SH-SY5Y (cell line): ENCODE data around the gene SPG21.

ENCODE experiments used
- GATA2 ChIP-seq: IDR thresholded peaks from 2 replicates; pipeline ENCODE4 v1.6.1; 2011; ENCODE audit warnings: mild to moderate bottlenecking, low read depth, low read length
- GATA3 ChIP-seq: IDR thresholded peaks from 2 replicates; pipeline ENCODE4 v1.6.1; 2011; ENCODE audit warnings: low read depth, mild to moderate bottlenecking, low read length, moderate library complexity

SPG21 gene

DNA sequence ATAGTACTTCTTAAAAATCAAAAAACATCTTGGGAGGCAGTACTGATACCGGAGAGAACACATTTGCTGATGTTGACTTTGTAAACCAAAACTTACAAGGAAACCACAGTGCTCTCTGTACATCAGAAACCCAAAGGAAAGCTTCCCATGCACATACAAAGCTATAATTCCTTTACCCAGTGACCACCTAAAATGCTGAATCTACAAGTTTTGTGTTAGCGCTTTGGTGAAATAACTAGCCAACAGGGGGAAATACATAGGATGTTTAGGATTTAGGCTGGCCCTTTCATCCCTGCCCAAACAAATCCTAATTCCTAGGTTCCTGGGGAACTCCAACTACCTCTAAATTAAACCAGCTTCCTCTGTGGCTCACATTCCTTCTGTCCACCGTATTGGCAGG is 15.3 kb upstream of the SPG21 start:
- TF ChIP-seq GATA2: no peak
- no peak for TF ChIP-seq GATA3

DNA sequence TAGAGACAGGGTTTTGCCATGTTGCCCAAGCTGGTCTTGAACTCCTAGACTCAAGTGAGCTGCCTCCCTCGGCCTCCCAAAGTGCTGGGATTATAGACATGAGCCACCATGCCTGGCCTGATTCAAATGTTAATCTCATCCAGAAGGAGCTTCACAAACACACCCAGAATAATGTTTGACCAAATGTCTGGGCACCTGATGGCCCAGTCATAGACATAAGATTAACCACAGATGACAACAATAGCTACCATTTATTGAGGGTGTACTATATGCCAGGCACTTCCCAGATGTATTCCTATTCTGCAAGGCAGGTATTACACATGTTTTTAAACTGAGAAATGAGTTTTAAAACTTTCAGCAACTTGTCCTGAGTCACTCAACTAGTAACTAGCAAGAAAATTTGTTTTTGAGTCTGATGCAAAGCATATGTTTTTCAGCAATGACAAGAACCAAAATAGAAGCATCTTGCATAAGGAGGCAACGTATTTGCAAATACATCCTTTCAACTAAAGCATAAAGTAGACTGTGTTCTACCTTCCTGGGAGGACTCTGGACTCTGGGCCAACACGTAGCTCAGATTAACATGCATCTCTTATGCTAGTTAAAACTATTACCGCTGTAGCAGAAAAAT is 8.1 kb upstream of the SPG21 start:
- TF ChIP-seq GATA2 (no peak), GATA3 (no peak)

DNA sequence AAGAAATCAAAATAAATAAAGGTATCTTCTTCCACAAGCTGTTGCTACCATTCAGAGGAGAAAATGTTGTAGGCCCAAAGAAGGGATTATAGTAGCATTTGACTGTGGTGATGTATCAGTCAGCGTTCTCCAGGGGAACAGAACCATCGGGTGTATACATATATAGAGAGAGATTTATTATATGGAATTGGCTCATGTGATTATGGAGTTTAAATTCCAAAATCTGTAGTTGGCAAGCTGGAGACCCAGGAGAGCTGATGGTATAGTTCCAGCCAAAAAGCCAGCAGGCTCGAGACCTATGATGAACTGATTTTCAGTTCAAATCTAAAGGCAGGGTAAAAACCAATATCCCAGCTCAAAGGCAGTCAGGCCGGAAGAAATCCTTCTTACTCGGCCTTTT is 7.4 kb upstream of the SPG21 start:
- TF ChIP-seq GATA2 (no peak), GATA3 (no peak)

DNA sequence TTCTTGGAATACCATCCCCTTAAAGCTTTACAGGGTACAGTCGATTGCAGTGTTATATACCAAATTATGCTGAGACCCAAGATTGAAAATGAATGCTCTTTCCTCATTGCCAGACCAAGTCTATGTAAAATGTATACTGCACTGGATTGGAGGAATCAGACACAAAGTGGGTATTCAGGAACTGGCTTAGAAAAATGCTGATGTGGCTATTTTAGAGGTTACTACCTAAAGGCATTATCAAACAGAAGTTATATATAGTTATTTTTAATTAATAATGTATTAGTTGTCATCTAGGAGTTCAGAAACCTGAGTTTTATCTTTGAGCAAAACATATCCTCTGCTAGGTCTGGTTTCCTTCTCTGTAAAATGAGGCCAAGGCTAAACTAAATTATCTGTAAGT is 3.6 kb upstream of the SPG21 start:
- no peak for TF ChIP-seq GATA3
- TF ChIP-seq GATA2: no peak

DNA sequence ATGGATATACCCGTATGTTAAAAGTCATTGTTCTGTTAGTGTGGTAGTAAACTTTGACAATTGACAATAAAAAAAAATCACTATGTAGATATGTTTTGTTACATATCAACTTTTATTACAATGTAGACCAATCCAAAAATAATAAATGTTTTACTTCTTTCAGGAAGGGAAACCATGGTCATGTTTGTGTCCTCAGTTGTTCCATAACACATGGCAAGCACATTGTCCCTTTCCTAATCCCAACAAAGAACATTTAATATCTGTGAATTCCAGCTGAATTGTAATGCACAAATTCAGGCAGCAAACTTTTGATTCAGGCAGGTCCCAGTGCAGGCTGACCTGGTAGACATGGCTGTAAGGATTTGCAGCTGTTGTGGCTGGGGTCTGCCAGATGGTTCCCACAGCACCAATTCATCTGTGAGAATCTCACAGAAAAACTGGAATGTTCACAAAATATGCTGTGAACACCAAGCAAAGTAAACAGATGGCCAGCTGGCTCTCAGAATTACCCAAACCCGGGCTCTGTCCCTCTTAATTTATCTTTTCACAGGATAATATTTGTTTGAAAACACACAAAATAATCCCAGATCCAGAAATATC is 1.9 kb upstream of the SPG21 start:
- TF ChIP-seq GATA2 (no peak), GATA3 (no peak)

DNA sequence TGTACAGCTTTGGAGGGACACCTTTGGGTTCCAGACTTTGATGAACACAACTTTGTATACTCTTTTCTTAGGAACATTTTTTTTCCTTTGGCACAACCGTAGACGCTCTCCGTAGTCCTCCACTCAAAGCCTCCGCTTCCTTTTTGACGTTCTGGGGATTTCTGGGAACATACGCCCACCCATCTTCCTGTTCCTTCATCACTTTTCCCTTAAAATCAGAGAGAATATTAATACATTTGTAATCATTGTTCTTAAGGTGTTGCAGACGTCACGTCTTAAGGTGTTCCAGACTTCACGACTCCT is 405 bp upstream of the SPG21 start:
- TF ChIP-seq GATA2: no peak
- TF ChIP-seq GATA3: no peak

DNA sequence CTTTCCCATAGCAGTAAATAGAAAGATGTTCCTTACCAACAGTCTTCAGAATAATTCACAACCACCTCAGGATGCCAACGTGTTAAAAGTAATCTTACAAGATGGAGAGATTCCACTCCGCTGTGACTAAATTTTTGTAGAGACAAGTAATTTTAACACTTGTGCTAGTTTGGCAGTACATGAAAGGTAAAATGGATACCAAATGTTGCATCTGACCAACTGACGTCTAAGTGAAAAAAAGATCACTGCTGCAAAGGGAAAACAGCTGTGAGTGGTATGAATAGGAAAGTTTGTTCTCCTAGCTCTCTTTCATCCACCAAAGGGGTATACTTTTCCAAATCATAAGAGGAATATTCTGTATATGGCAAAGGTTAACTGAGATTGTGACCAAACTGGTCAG is 2.6 kb downstream of the SPG21 start:
- TF ChIP-seq GATA3 (no peak), GATA2 (no peak)

DNA sequence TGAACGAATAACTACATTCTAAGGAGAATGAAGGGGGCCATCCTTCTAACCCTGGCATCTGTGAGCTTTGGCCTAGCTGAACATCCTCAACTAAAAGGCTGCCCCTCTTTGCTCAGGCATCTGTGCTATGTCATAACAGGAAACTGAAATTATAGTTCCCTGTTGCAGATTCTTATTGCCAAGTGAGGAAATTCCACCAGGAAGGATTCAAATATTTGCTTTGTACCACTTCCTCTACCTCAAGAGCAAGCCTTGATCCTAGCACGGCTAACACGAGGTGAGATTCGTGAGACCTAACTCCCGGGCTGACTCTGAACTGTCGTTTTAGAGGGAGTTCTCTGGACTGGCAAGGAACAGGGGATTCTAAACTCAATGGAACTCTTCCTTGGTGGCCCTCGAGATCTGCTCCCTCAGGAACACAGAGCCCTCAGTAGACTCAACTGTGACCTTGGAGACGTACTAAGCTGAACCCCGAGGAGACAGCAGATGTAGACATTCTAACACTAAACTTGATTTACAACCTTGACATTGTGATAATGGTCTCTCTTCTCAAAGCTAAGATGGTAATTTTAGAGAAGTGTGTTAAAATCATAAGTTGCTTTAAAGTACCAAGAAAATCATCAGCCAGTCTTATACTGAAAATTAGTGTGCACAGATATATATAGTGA is 4.2 kb downstream of the SPG21 start:
- TF ChIP-seq GATA3: no peak
- TF ChIP-seq GATA2: no peak

DNA sequence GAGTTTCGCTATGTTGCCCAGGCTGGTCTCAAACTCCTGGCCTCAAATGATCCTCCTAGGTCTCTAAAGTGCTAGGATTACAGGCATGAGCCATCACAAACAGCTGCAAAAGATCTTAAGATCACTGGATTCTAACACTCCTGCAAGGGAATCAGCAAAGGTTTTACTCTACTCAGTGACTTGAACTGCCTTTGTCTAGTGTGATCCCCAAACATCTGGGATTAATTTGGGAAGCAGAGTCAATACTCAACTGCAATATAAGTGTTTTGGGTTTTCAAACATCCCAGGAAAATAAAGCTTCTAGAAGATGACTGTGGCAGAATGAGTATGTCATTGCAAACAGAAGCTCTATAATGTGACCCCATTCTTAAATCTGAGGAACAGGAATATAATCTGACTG is 7.2 kb downstream of the SPG21 start:
- TF ChIP-seq GATA2: no peak
- TF ChIP-seq GATA3: no peak

DNA sequence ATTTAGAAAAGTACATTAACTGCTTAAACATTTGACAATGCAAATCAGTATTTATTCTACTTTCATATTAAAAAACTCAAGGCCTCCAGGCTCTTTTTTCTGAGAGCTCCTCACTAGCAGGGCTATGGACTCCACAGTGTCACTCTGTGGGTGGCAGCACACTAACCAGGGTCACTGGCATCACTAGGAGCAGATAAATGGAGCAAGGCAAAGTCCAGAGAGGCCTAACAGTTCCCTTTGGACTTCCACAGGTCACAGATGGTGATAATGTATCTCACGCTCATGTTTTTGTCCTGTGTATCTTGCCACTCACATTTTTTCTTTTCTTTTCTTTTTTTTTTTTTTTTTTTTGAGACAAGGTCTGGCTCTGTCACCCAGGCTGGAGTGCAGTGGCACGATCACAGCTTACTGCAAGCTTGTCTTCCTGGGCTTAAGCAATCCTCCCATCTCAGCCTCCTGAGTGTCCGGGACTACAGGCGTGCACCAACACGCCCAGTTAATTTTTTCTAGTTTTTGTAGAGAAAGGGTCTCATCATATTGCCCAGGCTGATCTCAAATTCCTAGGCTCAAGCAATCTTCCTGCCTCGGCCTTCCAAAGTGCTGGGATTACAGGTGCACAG is 7.8 kb downstream of the SPG21 start:
- TF ChIP-seq GATA3: no peak
- TF ChIP-seq GATA2: no peak

DNA sequence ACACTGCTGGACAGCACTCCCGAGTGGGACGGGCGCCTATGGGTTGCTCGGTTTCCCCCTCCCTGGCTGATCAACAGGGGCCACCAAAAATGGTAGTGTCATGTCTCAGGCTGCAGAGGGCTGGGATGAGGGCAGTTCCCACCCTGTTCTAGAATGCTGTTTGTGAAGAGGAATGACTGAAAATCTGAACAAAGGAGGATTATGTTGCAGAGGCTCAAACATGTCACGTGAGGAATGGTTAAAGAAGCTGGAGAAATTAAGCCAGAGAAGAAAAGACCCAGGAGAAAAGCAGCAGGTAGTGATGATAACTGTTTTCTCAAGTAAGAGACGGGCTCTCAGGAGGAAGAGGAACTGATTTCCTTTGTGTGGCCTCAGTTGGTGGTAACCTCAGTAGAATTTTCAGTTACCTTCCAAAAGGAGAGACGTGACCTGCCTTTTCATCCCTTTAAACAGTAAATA is 10.4 kb downstream of the SPG21 start:
- TF ChIP-seq GATA3 (no peak), GATA2 (no peak)

DNA sequence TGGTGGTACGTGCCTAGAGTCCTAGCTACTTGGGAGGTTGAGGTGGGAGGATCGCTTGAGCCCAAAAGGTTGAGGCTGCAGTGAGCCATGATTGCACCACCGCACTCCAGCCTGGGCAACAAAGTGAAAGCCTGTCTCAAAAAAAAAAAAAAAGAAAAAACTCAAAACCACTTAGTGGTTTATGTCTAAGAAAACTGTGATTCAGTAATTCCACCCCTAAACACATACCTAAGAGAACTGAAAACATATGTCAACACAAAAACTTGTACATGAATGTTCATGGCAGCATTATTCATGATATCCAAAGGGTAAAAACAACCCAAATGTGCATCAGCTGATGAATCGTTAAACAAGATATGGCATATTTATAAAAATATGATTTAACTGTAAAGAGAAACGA is 14.3 kb downstream of the SPG21 start:
- TF ChIP-seq GATA3 (no peak), GATA2 (no peak)

DNA sequence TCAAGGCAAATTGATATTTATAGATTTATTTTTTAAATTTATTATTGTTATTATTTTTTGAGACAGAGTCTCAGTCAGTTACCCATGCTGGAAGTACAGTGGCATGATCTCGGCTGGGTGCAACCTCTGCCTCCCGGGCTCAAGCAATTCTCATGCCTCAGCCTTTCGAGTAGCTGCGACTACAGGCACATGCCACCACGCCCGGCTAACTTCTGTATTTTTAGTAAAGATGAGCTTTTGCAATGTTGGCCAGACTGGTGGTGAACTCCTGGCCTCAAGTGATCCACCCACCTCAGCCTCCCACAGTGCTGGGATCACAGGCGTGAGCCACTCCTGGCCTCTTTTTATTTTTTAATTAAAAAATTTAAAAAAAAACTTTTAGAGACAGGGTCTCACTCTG is 19.0 kb downstream of the SPG21 start:
- no peak for TF ChIP-seq GATA2
- TF ChIP-seq GATA3: no peak

DNA sequence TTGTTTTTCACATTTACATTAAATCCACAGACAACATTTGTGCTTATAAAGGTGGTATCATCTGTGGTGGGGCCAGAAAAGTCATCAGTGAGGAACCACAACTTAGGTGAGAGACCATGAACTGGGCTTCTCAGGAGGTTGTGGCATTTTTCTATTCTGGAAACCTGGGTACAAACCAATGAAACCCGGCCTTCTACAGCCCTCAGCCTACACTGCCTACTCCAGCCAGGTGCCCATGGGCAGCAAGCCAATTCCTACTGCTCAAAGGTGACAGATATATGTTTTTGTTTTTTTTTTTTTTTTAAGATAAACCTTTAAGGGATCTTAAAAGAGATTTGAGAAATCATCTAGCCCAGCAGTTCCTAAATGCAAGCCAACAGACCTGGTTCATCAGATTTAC is 20.3 kb downstream of the SPG21 start:
- no peak for TF ChIP-seq GATA2
- TF ChIP-seq GATA3: no peak

DNA sequence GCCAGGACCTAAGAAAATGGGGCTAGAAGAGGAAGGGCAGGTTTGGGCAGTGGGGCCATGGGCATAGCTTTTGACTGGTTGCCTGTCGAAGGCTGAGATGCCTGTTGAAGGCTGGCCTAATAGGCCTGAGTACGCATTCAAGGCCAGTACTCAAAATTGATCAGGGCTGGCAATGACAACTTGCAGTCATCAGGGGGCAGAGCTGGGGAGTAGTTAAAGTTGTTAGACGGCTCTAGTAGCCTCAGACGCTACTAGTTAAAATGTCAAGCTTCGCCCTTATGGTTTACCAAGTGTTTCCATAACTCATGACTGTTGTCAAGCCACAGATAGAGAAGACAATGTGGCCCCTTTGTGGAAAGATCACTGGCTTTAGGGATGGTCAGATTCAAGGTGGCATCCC is 28.7 kb downstream of the SPG21 start:
- TF ChIP-seq GATA2 (no peak), GATA3 (no peak)
